ENCODE data around the gene YPEL5.
"Not testable (repeated sequence)": the region's sequence is repeated elsewhere in the genome, so short reads cannot be mapped to it uniquely, and the experiment has no call there.

YPEL5 gene

GRCh38 chr2:30108192-30108591 lies 38.6 kb upstream of the YPEL5 start:
- H3K4me3 ChIP-seq (replicated peaks in 1 of 2; ENCODE audit: low read depth in 2 of 2, low read length in 2 of 2) = no peak overlapping the region
- no peak for DNase-seq (ENCODE audit: low read depth in 2 of 2)
- TF ChIP-seq, protein P1, sequence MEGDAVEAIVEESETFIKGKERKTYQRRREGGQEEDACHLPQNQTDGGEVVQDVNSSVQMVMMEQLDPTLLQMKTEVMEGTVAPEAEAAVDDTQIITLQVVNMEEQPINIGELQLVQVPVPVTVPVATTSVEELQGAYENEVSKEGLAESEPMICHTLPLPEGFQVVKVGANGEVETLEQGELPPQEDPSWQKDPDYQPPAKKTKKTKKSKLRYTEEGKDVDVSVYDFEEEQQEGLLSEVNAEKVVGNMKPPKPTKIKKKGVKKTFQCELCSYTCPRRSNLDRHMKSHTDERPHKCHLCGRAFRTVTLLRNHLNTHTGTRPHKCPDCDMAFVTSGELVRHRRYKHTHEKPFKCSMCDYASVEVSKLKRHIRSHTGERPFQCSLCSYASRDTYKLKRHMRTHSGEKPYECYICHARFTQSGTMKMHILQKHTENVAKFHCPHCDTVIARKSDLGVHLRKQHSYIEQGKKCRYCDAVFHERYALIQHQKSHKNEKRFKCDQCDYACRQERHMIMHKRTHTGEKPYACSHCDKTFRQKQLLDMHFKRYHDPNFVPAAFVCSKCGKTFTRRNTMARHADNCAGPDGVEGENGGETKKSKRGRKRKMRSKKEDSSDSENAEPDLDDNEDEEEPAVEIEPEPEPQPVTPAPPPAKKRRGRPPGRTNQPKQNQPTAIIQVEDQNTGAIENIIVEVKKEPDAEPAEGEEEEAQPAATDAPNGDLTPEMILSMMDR (IDR thresholded peaks at IDR 0.05; ENCODE audit: low read depth, low read length) = no peak

DNA sequence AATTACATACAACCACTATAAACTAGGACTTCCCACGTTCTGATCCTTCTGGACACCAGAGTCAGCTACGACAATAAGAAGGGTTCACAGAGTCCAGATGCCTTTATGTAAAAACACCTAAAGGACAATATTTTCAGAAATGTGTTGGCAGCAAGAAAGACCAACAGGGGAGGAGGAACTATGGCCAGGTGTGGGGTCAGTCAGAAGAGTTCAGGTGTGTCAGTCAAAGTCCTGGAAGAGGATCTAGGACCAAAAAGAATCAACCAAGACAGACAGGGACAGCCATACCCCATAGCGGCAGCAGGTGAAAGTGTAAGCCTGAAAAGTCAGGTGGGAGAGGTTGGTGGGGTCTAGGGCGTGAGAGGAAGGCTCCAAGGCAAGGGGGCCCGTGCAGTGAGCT lies 38.0 kb upstream of the YPEL5 start:
- TF ChIP-seq, protein P1 (IDR thresholded peaks at IDR 0.05; ENCODE audit: low read depth, low read length) = no peak
- no peak for DNase-seq (ENCODE audit: low read depth in 2 of 2)
- H3K4me3 ChIP-seq (replicated peaks in 1 of 2; ENCODE audit: low read depth in 2 of 2, low read length in 2 of 2) = no peak overlapping the region

DNA sequence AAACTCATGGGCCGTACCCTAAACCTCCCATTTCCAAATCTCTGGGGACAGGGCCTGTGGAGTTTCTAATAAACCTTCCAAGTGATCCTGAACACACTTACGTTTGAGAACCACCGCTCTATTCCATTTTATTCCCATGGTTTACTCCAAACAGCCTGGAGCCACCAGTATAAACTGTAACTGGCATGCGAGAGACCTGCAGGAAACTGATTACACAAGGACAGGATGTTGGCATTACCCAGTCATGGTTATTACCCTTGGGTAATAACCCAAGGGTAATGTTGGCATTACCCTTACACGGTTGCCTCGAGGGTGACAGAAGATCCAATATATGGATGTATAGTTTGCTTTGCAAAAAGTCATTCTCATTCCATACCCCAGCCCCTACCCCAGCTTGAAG lies 37.0 kb upstream of the YPEL5 start:
- H3K4me3 ChIP-seq (replicated peaks in 1 of 2; ENCODE audit: low read depth in 2 of 2, low read length in 2 of 2) = no peak overlapping the region
- DNase-seq (ENCODE audit: low read depth in 2 of 2) = no peak
- TF ChIP-seq, protein P1 (IDR thresholded peaks at IDR 0.05; ENCODE audit: low read depth, low read length) = no peak

- no peak overlapping the region for H3K4me3 ChIP-seq (replicated peaks in 1 of 2; ENCODE audit: low read depth in 2 of 2, low read length in 2 of 2)
- TF ChIP-seq, protein P1 (IDR thresholded peaks at IDR 0.05; ENCODE audit: low read depth, low read length) = no peak
- DNase-seq (ENCODE audit: low read depth in 2 of 2) = peak in 1 of 2 donors; percentile 49
Measured at GRCh38 chr2:30110773-30111172, 36.0 kb upstream of the YPEL5 start.

DNA sequence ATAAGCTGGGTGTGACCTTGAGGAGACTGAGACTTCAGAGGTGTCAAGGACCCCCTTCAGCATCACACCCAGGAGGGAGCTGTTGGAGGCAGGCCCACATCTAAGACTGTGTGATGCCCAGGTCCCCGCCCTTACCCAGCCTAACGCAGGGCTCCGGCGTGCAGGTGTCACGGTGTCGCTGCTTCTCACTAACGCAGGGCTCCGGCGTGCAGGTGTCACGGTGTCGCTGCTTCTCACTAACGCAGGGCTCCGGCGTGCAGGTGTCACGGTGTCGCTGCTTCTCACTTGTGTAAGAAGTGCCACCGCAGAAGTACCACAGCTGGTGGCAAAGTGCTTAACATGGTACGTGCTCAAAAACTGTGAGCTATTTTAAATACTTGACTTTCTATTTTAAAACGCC lies 35.6 kb upstream of the YPEL5 start:
- H3K4me3 ChIP-seq (replicated peaks in 1 of 2; ENCODE audit: low read depth in 2 of 2, low read length in 2 of 2); DNase-seq (ENCODE audit: low read depth in 2 of 2): not testable (repeated sequence)

DNA sequence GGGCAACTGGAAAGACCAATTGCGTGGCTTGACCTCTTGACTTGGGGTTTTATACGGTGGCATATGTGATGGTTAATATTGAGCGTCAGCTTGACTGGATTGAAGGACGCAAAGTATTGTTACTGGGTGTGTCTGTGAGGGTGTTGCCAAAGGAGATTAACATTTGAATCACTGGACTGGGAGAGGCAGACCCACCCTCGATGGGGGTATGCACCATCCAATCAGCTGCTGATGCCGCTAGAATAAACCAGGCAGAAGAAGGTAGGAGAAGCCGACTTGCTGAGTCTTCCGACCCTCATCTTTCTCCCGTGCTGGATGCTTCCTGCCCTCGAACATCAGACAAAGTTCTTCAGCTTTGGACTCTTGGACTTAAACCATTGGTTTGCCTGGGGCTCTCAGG lies 34.2 kb upstream of the YPEL5 start:
- TF ChIP-seq, protein P1 (IDR thresholded peaks at IDR 0.05; ENCODE audit: low read depth, low read length) = no peak
- no peak for DNase-seq (ENCODE audit: low read depth in 2 of 2)
- H3K4me3 ChIP-seq (replicated peaks in 1 of 2; ENCODE audit: low read depth in 2 of 2, low read length in 2 of 2) = no peak overlapping the region

DNA sequence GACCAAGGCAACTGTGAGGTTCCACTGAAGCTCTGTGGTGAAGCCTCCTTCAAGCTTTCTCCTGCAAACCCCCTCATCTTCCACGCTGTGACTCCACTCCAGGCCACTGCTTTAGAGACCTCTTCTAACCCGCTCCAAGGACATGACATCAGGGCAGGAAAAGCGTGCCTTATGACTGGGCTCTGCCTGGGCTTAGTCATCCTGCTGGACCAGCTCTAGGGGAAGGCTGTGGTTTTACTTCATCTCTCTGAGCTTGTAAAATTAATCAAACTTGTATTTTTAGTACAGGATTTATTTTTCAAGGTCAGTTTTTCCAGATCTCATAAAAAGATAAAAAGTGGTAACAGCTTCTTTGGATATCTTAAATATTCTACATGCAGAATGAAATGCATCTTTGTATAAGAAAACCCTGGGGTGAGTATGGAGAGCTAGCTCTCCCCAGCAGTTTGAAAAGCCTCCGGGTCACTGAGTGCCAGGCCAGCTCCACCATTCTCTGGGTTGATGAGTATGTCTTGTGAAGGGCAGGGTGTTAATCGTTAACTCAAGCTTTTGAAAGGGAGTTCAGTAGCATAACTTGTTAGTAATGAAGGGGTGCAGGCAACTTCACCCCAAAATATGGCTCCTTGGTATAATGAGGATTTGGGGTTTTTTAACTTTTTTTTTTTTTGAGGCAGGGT lies 33.1 kb upstream of the YPEL5 start:
- peak; percentile 65 to 88 for DNase-seq (ENCODE audit: low read depth in 2 of 2)
- TF ChIP-seq, protein P1 (IDR thresholded peaks at IDR 0.05; ENCODE audit: low read depth, low read length) = no peak
- no peak overlapping the region for H3K4me3 ChIP-seq (replicated peaks in 1 of 2; ENCODE audit: low read depth in 2 of 2, low read length in 2 of 2)

Measured in cardiac fibroblast (primary cell).